Ovary (tissue), 9 donors: ENCODE measurements around the gene OR2L5. TPM values are rescaled to one million over a fixed set of nuclear protein-coding genes. Genes with fewer than 3 reads are reported as not detected.

Source experiments
- DNase-seq, 5 donors: peaks; one replicate each; pipeline ENCODE4 v3.0.0-alpha.2; 2019 to 2020
- H3K27ac ChIP-seq, 2 donors: fragments of 200-600 bp; one replicate each; pipeline versions ENCODE4 v1.5.1 to v1.8.0; 2019 to 2022
- H3K27me3 ChIP-seq: fragments of 200-600 bp; one replicate; pipeline ENCODE4 v1.8.0; 2022
- H3K36me3 ChIP-seq: fragments of 200-600 bp; sonication (generic); one replicate; pipeline ENCODE4 v1.5.1; 2019
- H3K4me1 ChIP-seq: one replicate; pipeline ENCODE4 v1.8.1; 2013; ENCODE audit warnings: mild to moderate bottlenecking, moderate library complexity; ENCODE audit not compliant: insufficient read depth
- H3K4me3 ChIP-seq: fragments of 200-600 bp; sonication (generic); one replicate; pipeline ENCODE4 v1.5.1; 2017
- H3K9me3 ChIP-seq, 2 donors: fragments of 200-600 bp in 1 of 2; sonication (generic) in 1 of 2; one replicate each; pipeline versions ENCODE4 v1.5.1 to v1.8.1; 2013 to 2019; ENCODE audit warnings: mild to moderate bottlenecking in 1 of 2, moderate library complexity in 1 of 2
- CTCF ChIP-seq, 3 donors: fragments of 450-650 bp in 2 of 3; fragments of 200-600 bp in 1 of 3; IDR thresholded peaks; one replicate each; pipeline versions ENCODE4 v1.5.1 to v1.8.0; 2016 to 2022; ENCODE audit warnings: antibody characterized with exemption in 3 of 3, mild to moderate bottlenecking in 1 of 3
- EP300 ChIP-seq: sonication (generic); formaldehyde crosslinking; IDR thresholded peaks from one replicate; pipeline ENCODE4 v1.6.1; 2017; ENCODE audit warnings: antibody characterized with exemption
- POLR2A ChIP-seq: fragments of 450-650 bp; IDR thresholded peaks from one replicate; pipeline ENCODE4 v1.6.1; 2017; ENCODE audit warnings: antibody characterized with exemption, mild to moderate bottlenecking, moderate library complexity
- WGBS, 3 donors: extraction: QIAGEN DNeasy Blood & Tissue Kit in 1 of 3; methylation state at CpG; one replicate each; pipeline versions ENCODE4 v1.1.5 to v1.1.7; 2013 to 2017; 5-methylcytosine and 5-hydroxymethylcytosine counted together
- intact Hi-C, 4 donors: fragments of 100-400 bp; cut with DNase I; formaldehyde crosslinking; loops; one replicate each; pipeline versions ENCODE4 v1.11.0 to v1.15.1; 2022 to 2023
- polyA plus RNA-seq, 2 donors: library from polyadenylated mRNA; stranded (reverse); fragments of 200-250 nt in 1 of 2; fragments of 350-450 nt in 1 of 2; fragmentation: Illumina TruSeq in 1 of 2; extraction: RNeasy Lipid Tissue Mini Kit (QIAGEN cat#74804) in 1 of 2; gene quantifications; one replicate each; pipeline ENCODE4 v1.2.3, GENCODE V29; 2013 to 2014
- small RNA-seq: library from RNA; depleted of rRNA; stranded (forward); fragments of <200 nt; gene quantifications from one replicate; pipeline ENCODE3, GENCODE V24; 2016
- total RNA-seq, 7 donors: library from RNA; depleted of rRNA in 2 of 7; stranded (reverse); fragments of >200 nt in 2 of 7; fragmentation: NEBNext Ultra II Directional in 3 of 7; extraction: Animal tissue kit (Norgen Biotek cat#: 25700) in 3 of 7; gene quantifications; one replicate each; pipeline versions ENCODE4 v1.1.0 to v1.2.4, GENCODE V29; 2016 to 2023
- donor health status: DM: no; HTN: no; CAD: no; lungs with moderate emphysema.
- donor health status: DM: no; HTN: no; CAD: no.
- donor health status: Bipolar disorder and iron deficiency.
- donor health status: DM: yes; HTN: yes; CAD: no.
- donor health status: DM: no; HTN: no; CAD: no.
- donor health status: DM: yes; HTN: yes; CAD: no.

The OR2L5 gene
- total and polyA plus RNA-seq, 9 donors: 0.23 TPM; not detected in 8

GRCh38 chr1:248054671-248055070, 41.2 kb downstream of the OR2L5 start:
- DNase-seq: no peak
- H3K4me1 ChIP-seq: no peaks in the 10 kb centered on the region
- no peak overlapping the region for H3K27ac ChIP-seq
- intact Hi-C loops: no loop called here
- TF ChIP-seq CTCF (IDR thresholded peaks at IDR 0.05): no peak
- H3K4me3 ChIP-seq: no peak overlapping the region
- H3K9me3 ChIP-seq: no peaks in the 10 kb centered on the region
- H3K27me3 ChIP-seq: no peaks in the 10 kb centered on the region
- H3K36me3 ChIP-seq: no peaks in the 10 kb centered on the region

- intact Hi-C loops: no loop called here
- WGBS, 3 donors: 52 to 64% (median 63%) methylated on average over 2 of the region's 2 CpGs
- Histone ChIP-seq H3K4me1 (no peaks in the 10 kb centered on the region), H3K36me3 (no peaks in the 10 kb centered on the region), H3K27me3 (no peaks in the 10 kb centered on the region), H3K4me3 (no peak overlapping the region), H3K27ac (no peak overlapping the region), H3K9me3 (no peaks in the 10 kb centered on the region)
- DNase-seq: no peak
- TF ChIP-seq POLR2A (no peak), EP300 (no peak), CTCF (IDR thresholded peaks at IDR 0.05) (no peak)
Observed at GRCh38 chr1:248055261-248055660, 41.8 kb downstream of the OR2L5 start.

- H3K9me3 ChIP-seq: no peaks in the 10 kb centered on the region
- TF ChIP-seq POLR2A (no peak), CTCF (IDR thresholded peaks at IDR 0.05) (no peak), EP300 (no peak)
- DNase-seq: no peak
- H3K27me3 ChIP-seq: no peaks in the 10 kb centered on the region
- no peaks in the 10 kb centered on the region for H3K4me1 ChIP-seq
- WGBS, 3 donors: 70 to 82% (median 71%) methylated on average over 2 of the region's 2 CpGs
- no peak overlapping the region for H3K4me3 ChIP-seq
- intact Hi-C loops: no loop called here
- no peak overlapping the region for H3K27ac ChIP-seq
- H3K36me3 ChIP-seq: no peaks in the 10 kb centered on the region
Observed at GRCh38 chr1:248065071-248065470, 51.6 kb downstream of the OR2L5 start.

- 93 to 96% (median 95%) methylated on average over 3 of the region's 3 CpGs for WGBS, 3 donors
- Histone ChIP-seq H3K9me3 (no peaks in the 10 kb centered on the region), H3K27ac (no peak overlapping the region), H3K27me3 (no peaks in the 10 kb centered on the region), H3K4me1 (no peaks in the 10 kb centered on the region), H3K36me3 (no peaks in the 10 kb centered on the region), H3K4me3 (no peak overlapping the region)
- TF ChIP-seq CTCF (IDR thresholded peaks at IDR 0.05): no peak
- intact Hi-C loops: no loop called here
- no peak for DNase-seq
Observed at GRCh38 chr1:248065604-248066003, 52.1 kb downstream of the OR2L5 start.

Small RNA genes within 50 kb of the gene (small RNA-seq; reads per million reads assigned to genes)
- gene RF00019: not detected

Other genes with a start within 250 kb of the OR2L5 start
- gene OR14A16, start 189.5 kb upstream of the OR2L5 start, total RNA-seq: not detected
- not detected for gene OR14A16, start 189.5 kb upstream of the OR2L5 start, polyA plus RNA-seq
- not detected for gene OR11L1, start 171.8 kb upstream of the OR2L5 start, total RNA-seq
- not detected for gene OR11L1, start 171.8 kb upstream of the OR2L5 start, polyA plus RNA-seq
- gene TRIM58, start 156.5 kb upstream of the OR2L5 start, total RNA-seq: 1 to 10 TPM in 1 of 7 donors, under 1 TPM in 6; 0.13 to 3.2 (median 0.41) TPM
- under 1 TPM; 0.13 to 0.35 TPM for gene TRIM58, start 156.5 kb upstream of the OR2L5 start, polyA plus RNA-seq
- under 1 TPM in 2 of 7 donors, not detected in 5; 0.25 to 0.46 TPM for gene OR2W3, start 118.1 kb upstream of the OR2L5 start, total RNA-seq
- under 1 TPM in 1 of 2 donors, not detected in 1; 0.22 TPM for gene OR2W3, start 118.1 kb upstream of the OR2L5 start, polyA plus RNA-seq
- not detected for gene OR2T8, start 93.4 kb upstream of the OR2L5 start, total RNA-seq
- gene OR2T8, start 93.4 kb upstream of the OR2L5 start, polyA plus RNA-seq: not detected
- gene OR2AJ1, start 88.8 kb upstream of the OR2L5 start, total RNA-seq: not detected
- not detected for gene OR2AJ1, start 88.8 kb upstream of the OR2L5 start, polyA plus RNA-seq
- under 1 TPM in 1 of 7 donors, not detected in 6; 0.34 TPM for gene OR2L8, start 64.8 kb upstream of the OR2L5 start, total RNA-seq
- gene OR2L8, start 64.8 kb upstream of the OR2L5 start, polyA plus RNA-seq: not detected
- under 1 TPM in 2 of 7 donors, not detected in 5; 0.36 to 0.80 TPM for gene OR2AK2, start 48.4 kb upstream of the OR2L5 start, total RNA-seq
- not detected for gene OR2AK2, start 48.4 kb upstream of the OR2L5 start, polyA plus RNA-seq
- under 1 TPM in 5 of 7 donors, not detected in 2; 0.08 to 0.69 (median 0.17) TPM for gene OR2L2, start 16.4 kb downstream of the OR2L5 start, total RNA-seq
- gene OR2L2, start 16.4 kb downstream of the OR2L5 start, polyA plus RNA-seq: under 1 TPM in 1 of 2 donors, not detected in 1; 0.12 TPM
- gene OR2L3, start 33.2 kb downstream of the OR2L5 start, total RNA-seq: under 1 TPM in 4 of 7 donors, not detected in 3; 0.08 to 0.24 (median 0.16) TPM
- gene OR2L3, start 33.2 kb downstream of the OR2L5 start, polyA plus RNA-seq: not detected
- gene OR2L13, start 81.5 kb downstream of the OR2L5 start, total RNA-seq: under 1 TPM in 3 of 7 donors, not detected in 4; 0.24 to 0.34 (median 0.25) TPM
- gene OR2L13, start 81.5 kb downstream of the OR2L5 start, polyA plus RNA-seq: under 1 TPM; 0.04 to 0.13 TPM
- not detected for gene OR2M5, start 131.5 kb downstream of the OR2L5 start, total RNA-seq
- not detected for gene OR2M5, start 131.5 kb downstream of the OR2L5 start, polyA plus RNA-seq
- gene OR2M2, start 161.2 kb downstream of the OR2L5 start, total RNA-seq: not detected
- gene OR2M2, start 161.2 kb downstream of the OR2L5 start, polyA plus RNA-seq: not detected
- under 1 TPM in 1 of 7 donors, not detected in 6; 0.11 TPM for gene OR2M3, start 183.6 kb downstream of the OR2L5 start, total RNA-seq
- gene OR2M3, start 183.6 kb downstream of the OR2L5 start, polyA plus RNA-seq: not detected
- gene OR2M4, start 217.8 kb downstream of the OR2L5 start, total RNA-seq: under 1 TPM in 1 of 7 donors, not detected in 6; under 0.01 TPM
- gene OR2M4, start 217.8 kb downstream of the OR2L5 start, polyA plus RNA-seq: not detected